ENCODE data around the gene FASTKD3.

The FASTKD3 gene

DNA sequence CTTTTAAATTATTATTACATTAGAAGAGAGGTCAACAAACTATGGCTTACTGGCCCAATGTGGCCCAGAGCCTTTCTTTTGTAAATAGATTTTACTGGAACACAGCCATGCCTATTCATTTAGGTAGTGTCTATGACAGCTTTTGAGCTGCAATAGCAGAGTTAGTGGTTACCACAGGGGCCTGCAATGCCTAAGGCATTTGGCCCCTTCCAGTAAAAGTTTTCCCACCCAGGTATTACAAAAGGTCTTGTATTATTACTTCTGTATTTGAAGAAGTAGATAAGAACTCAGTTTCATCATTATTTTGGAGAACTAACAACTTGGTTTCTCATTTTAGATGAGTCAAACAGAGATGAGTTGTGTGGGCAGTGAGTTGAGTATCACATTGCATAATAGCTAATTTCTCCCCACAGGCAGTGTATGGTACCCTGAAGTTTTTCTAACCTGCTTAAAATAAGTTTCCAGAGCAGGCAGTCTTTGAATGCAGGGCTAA lies 9.6 kb upstream of the FASTKD3 start:
- DNase-seq = no peak

DNA sequence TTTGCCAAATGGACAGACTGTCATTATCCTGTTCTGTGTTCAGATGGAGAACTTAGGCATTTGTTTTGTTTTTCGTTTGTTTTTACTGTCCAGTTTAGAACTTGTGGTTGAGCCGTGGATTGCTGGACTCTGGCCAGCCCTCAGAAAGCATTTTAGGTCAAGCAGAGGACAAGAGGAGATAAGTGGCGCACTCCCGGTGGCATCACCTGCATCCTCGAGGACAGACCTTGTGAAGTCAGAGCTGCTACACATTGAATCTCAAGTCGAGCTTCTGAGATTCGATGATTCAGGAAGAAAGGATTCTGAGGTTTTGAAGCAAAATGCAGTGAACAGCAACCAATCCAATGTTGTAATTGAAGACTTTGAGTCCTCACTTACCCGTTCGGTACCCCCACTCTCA lies 9.0 kb upstream of the FASTKD3 start:
- peak in 1 of 3 experiments; percentile 39 for DNase-seq

DNA sequence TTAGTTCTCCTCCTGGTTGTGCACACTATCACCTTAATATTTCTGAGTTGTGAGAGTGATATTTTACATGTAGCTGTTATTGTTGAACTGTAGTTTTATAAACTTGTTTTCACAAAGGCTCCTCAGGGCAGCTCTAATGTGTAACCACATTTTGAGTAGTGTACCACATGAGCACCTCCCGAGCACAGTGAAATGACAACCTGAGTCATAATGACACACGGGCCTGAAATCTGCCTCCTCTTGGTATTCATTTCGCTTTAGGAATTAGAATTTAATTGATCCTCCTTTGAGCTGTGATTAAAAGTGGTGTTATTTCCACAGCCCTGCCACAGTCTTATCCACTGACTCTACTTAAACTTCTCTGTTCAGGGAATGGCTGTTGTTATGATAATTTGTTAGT lies 8.0 kb upstream of the FASTKD3 start:
- DNase-seq = no peak

DNA sequence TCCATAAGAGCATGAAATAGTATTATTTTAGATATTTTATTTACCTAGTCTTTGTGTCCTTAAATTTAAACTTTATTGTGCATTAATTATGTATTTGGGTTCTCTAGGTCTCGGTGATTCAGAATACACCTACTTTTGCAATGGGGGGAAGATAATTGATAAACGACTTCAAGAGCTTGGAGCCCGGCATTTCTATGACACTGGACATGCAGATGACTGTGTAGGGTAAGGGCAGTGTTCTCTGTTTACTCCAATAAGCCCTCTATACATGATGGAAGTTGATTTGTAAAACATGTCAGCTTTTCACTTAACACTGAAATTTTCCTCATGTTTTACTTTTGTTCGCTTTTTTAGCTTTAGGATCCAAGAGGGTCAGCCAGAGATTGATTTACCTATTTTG lies 6.3 kb upstream of the FASTKD3 start:
- DNase-seq = no peak

DNA sequence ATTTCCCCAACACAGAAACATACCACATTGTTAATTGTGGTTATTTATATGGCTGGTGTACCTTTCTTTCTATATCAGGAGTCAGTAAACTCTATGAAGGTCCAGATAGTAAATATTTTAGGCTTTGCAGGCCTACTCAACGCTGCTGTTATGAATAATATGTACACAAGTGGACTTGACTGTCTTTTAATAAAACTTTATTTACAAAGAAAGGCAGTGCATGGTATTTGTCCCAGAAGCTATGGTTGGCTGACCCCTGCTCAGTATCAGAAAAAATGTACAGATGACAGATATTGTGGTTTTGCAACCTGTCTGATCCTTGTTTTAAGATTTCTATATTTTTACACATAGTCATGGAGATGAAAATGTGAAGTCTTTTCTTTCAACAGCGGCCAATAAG lies 5.8 kb upstream of the FASTKD3 start:
- DNase-seq = no peak

DNA sequence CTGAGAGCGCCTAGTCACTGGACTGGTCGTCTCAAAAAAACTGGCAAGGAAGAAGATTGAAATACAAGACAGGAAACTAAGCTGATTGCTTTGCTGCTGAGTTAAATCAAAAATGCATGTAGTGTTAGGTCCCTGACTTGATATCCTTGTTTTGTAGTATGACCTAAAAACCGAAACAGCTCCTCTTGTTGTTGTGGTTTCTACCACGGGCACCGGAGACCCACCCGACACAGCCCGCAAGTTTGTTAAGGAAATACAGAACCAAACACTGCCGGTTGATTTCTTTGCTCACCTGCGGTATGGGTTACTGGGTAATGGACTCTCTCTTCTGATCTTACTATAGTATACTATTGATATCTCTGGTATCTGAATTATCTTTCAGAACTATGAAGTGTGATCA lies 4.4 kb upstream of the FASTKD3 start:
- no peak for DNase-seq

DNA sequence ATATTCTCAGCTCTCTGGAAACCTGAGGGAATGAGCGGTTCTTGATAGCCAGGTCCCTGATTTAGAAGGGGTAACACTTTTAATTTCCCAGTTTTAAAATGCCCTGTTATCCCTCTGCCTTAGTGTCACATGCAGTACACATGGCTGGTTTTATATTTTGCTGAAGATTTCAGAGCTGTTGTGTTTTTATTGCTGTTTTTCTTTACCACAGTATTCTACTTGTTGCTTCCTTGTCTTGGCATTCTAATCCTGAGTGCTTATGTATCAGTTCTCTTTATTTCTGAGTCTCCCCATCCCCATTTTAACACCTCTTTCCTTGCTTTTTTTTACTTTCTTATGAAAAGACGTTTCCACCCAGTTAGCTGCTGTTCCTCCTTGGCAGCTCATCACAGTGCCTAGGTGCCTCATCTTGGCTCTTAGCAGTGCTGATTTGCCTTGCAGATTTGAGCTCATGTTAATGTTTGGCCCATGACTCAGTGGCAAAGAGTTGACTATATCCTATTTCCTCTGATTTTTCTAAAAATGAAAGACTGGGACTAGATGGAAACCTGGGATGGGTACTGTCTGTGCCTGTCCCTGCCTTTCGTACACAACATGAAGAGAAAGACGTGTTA lies 3.8 kb upstream of the FASTKD3 start:
- DNase-seq = no peak

DNA sequence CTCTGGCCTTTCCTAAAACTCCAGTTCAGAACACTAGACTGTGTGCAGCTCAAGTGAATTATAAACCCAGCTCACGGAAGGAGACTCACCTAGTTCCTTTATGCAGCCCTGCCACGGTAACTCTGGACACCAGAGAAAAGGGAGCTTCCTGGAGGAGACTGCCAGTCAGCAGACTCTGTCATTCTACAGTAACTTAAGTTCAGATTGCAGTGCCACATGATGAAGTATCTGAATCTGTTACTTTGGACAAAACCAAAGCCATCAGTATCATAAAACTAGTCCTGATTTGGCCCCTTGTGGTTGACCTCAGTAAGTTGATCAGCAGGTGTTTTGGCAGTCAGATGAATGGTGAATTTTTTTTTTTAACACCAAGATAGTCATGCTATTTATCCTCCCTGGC lies 2.8 kb upstream of the FASTKD3 start:
- no peak for DNase-seq

DNA sequence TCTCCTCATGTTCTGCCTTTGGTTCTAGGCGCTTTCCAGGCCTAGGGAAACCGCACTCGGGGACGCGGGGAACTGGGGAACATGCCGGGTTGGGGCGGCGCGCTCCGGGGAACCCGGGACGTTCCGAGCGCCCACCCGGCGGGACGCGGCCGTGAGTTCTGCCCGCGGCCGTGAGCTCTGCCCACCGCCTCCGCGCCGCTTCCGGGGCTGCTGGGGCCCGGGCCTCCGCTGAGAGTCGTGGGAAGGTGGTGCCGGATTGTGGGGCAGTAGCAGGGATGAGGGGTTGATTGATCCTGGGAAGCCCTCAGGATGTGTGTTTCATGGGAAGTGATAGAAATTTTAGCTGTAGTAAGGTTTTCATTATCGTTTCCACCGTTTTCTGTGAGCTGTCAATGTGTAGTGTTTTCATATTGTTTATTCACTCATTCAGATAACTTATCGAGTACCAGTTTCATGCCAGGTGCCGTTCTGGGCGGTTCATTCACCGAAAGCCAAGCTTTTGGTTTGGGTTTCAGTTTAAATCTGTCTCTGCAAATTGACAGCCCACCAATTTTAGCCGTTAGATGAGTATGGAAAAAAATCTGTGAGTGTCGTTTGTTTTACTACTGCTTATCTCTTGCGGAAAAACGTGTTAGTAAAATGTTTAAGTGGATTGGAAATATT lies 774 bp upstream of the FASTKD3 start:
- peak in 1 of 3 experiments; percentile 71 for DNase-seq

DNA sequence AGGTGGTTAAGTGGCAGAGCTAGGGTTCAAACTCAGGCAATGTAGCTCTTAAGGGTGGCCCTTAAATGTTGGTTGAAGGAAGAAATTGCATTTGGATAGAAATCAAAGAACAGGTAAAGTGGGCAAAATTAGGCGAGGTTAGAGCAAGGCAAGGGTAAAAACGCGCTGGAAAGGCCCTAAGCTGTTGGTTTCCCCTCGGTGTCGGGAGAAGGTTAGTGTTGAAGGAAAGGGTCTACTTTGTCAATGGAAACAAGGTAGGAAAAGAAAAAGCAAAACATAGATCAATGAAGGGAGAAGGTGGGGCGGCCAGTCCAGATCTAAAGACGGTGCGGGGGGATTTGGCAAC lies 431 bp downstream of the FASTKD3 start:
- peak in 1 of 3 experiments; percentile 41 for DNase-seq

DNA sequence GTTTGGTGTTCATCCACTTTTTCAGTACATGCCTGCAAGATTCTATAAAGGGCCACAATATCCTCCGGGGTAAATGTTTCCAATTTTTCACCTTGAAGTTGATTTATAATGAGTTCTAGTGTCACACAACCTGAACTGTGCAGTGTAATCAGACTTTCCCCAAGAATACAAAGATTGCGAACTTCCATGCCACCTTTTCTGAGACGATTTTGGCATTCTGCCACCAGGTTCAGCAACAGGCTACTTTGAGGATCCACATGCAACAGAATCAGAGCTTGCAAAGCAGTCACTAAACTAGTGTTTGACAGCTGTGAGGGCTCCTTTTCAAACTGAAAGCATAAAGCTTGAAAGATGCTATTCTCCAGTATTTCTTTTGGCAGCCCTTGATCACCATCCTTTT lies 1.6 kb downstream of the FASTKD3 start:
- no peak for DNase-seq

DNA sequence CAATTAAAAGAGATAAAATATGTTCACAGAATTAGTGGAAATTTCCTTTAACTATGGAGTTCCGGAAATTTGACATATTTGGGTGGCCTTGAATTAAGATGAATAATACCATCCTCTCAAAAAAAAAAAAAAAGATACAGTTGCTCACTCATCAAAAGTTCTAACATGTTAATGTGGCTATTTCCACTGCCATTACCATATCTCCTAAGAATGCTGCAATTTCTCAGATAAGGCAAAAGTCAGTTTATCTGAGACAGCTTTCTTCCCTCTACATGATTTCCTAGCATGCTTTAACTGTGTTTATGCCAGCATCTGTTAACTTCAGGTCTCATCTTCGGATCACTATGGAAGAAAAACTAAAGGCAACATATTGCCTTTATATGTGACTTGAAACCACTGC lies 2.6 kb downstream of the FASTKD3 start:
- no peak for DNase-seq

DNA sequence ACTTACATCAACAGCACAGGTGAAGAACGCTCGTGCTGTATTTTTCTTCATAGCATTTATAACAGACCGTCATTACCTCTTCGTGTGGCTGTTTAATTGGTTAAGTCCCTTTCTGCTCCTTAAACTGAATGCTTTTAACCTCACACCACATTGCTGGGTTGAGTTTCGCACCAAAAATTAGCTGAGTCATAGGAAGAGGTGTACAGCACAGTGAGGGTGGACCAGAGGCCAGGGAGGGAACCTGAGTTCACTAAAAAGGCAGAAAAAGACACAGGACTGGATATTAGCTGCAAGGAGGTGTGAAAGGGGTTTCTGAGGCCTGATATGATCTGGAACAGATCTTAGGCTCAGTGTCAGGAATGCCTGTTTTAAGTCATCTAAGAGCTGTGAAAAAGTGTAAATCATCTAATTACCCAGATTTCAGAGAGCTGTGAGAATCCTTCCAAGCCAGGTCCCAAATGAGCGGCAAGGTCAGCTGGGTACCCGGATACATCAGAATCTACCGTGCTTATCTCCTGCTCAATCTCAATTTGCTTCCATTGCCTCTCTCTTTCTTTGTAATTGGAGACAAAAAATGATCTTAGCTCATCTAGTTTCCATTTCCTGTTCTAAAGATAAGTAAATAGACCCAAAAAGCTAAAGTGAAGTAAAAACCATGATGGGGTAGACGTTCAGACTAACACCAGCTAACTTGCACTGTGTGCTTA lies 10.8 kb downstream of the FASTKD3 start:
- no peak for DNase-seq

DNA sequence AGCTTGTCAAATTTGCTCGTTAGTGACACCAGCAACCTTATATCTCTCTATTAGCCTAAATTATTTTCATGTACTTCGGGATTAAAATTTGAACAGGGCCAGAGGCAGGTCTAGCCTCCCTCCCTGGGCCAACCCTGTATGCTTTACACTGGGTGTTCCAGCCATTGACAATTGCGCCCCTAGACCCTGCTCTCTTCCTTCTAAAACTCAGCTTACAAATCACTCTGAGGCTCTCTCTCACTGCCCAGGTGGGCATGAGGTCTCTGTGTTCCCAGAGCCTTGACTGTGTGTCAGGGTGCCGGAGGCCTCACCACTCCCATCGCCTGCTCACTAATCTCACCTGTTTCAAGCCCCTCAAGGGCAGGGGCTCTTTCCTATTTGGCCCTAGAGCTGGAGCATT lies 11.5 kb downstream of the FASTKD3 start:
- no peak for DNase-seq

DNA sequence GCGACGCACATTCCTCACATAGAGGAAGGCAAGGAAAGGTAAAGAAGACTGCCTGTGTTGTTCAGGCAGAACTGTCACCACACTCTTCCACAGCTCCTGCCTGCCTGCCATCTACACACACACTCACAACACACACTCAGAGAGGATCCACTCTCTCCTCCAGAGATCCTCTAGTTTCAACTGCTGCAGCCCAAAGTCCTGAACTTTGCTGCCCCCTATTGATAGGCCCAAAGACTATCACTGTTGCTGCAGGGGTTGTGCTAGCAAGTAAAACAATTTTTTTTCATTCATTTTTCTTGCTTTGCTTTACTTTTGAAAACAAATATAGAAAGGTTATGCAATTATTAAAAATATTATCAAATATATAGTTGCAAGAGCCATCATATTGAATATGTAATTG lies 12.0 kb downstream of the FASTKD3 start:
- DNase-seq = peak; percentile 59 to 83 (median 61)

DNA sequence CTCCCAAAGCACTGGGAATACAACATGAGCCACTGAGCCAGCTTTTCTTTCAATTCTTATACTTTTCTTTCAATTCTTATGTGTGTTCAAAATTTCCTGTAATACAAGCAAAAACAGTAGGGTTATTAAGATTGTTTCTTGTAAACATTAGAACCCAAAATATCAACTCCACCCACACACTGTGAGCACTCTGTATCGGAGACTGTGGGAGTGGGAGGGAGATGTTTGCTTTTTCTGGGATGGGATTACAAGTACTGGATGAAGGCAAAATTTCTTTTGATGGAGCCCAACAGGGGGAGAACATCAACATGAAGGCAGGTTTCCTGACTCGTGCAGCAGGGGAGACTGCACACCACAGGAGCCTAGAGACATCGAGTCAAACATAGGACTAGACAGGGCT lies 13.2 kb downstream of the FASTKD3 start:
- DNase-seq = no peak

DNA sequence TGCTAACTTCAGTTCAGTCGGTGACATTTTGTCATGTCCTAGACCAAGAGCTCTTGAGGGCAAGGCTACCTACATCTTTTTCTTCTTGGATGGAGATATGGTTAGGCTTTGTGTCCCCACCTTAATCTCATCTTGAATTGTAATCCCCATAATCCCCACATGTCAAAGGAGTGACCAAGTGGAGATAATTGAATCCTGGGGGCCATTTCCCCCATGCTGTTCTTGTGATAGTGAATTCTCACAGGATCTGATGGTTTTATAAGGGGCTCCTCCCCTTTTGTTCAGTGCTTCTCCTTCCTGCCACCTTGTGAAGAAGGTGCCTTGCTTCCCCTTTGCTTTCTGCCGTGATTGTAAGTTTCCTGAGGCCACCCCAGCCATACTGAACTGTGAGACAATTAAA lies 15.8 kb downstream of the FASTKD3 start:
- DNase-seq = no peak

DNA sequence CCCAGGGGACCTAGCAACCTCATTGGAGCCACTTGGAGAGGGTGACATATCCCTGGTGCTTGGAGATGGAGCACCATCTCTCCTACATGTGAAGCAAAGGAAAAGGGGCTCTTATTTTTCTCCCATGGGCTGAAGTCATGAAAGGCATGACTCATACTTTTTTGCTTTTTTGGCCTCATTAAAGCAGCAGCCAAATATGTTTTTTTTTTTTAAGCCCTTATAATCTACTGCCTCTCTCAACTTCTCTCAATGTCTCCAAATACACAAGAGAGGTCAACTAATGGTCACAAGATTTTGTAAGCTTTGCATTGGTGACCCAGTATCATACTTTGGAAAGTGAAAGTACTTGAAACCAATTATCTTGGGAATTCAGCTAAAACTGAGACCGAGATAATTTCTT lies 16.3 kb downstream of the FASTKD3 start:
- no peak for DNase-seq

DNA sequence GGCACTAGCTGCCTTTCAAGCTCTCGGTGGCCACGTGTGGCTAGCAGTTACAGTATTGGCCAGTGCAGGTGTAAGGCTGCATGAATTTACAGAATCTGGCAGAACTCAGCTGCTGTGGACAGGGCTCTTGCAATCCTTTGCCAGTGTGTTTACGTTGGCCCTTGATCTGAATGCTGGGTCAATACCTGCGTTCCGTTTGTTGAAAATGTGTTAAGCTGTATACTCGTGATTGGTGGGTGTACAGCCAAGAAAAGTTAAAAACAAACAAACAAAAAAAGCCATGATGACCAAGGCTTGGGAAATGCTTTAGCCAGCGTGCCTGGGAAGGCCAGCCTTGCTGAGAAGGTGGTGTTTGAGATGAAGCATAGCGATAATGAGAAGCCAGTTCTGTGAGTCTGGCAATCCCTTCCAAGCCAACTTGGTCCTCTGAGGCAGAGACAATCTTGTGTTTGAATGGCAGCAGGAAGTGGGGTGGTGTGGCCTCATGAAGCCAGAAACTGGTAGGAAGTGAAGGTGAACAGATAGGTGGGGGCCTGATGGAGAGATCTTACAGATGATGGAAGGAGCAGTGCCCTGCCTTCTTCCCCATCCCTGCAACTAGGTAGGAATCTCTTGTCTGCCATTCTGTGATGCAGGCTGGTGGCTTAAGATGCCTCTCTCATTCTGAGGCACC lies 17.1 kb downstream of the FASTKD3 start:
- no peak for DNase-seq

DNA sequence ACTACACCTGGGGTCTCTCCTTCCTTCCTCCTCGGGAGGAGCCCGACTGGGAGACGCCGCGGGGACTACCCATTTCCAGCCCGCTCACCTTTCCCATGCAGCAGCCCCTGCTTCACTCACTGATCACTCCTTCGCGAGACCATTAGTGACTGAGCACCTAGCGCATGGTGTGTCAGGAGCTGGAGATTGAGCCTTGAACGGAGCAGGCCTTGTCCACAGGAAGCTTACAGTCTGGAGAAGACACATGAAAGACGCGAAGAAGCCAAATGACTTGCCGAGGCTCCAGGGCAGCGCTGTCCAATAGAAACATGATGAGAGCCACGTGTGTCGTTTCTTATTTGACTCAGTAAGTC lies 17.6 kb downstream of the FASTKD3 start:
- DNase-seq = no peak

DNA sequence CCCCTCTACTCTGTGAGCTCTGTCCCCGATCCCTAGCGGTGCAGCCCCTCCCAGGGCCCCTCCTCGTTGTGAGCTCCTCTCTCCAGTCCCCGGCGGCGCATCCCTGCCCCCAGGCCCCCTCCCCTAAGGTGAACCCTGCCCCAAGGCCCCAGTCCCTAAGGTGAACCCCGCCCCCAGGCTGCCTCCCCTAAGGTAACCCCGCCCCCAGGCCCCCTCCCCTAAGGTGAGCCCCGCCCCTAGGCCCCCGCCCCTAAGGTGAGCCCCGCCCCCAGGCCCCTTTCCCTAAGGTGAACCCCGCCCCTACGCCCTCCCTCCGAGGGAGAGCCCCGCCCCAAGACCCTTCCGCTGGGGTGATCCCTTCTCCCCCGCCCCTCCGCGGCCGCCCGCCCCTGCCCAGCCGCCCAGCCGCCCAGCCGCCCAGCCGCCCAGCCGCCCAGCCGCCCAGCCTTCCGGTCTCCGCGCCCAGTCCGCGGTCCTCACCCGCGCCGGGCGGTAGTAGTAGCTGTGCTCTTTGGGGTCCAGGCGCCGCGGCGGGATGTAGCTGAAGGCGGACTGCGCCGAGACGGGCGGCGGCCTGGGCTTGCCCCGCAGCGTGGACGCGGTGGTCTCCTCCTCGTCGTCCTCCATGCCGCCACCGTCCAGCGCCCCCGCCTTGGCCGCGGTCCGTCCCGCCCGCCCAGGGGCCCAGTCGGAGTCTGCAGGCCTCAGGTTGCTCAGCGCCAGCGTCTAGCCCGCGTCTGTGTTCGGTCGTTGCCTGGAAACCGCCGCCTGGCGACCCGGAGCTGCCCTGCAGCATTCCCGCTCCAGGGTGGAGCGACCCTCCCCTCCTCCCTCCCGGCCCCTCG lies 18.2 kb downstream of the FASTKD3 start, which contains the start of gene CFAP90:
TSS of gene CFAP90 (minus strand) at position 739 of the 845 bp plus-strand sequence. CDS start at position 627, 112 bp downstream.
- DNase-seq = peak; percentile 51 to 91 (median 90)

DNA sequence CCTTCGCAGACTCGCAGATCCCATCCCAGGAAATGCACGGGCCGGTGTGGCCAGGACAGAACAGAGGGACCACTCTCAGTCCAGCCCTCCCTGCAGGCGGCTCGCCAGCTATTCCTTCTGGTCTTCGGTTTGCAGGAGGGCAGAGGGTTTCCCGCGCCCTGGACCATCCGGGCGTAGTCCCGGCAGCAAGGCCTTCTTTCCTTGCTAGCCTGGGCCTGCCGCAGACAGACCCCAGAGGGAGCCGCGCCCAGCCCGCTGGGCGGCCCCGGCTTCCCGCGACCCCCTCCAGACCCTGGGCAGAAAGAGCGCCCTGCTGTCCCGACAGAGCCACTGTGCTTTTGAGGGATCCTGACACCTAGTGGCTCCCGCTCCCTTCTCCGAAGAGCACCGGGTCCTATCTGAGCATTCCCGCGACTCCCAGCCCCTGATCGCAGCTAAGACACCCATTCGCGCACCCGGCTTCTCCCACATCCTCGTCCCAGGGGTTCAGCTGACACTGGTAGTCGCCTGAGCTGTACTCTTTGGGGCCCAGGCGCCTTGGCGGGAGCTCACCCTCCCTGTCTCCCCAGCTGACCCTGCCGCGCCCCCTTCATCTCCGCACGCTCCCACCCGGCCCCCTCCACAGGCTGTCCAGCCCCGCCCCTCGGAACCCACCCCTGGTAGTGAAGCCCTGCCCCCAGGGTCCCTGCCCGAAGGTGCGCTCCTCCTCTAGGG lies 19.0 kb downstream of the FASTKD3 start:
- peak in 2 of 3 experiments; percentile 83 for DNase-seq

All from NCI-H1417 (cell line).